Measurements from ENCODE around the gene STAT2.
"Not testable (repeated sequence)": the region's sequence is repeated elsewhere in the genome, so short reads cannot be mapped to it uniquely, and the experiment has no call there.

Gene STAT2

GRCh38 chr12:56358836-56359532 is 923 bp downstream of the STAT2 start:
- H3K9ac ChIP-seq (ENCODE audit: low read depth, low read length, poor library complexity, severe bottlenecking) = peak overlapping the region; percentile 92
- no peak overlapping the region for H2AFZ ChIP-seq (ENCODE audit: low read length)
- no peaks in the 10 kb centered on the region for H3K9me2 ChIP-seq (replicated peaks; ENCODE audit: low read depth, low read length)
- H4K20me1 ChIP-seq (ENCODE audit: insufficient read depth, low read length, poor library complexity, severe bottlenecking) = no peaks in the 10 kb centered on the region
- no peaks in the 10 kb centered on the region for H3F3A ChIP-seq (ENCODE audit: low read depth)
- H3K4me1 ChIP-seq (ENCODE audit: insufficient read depth, low read length, poor library complexity, severe bottlenecking) = peaks cover 15% of the 10 kb centered on the region
- peak overlapping the region; percentile 80 for H3K4me2 ChIP-seq (ENCODE audit: low read depth, low read length, poor library complexity, severe bottlenecking)
- no peak for TF ChIP-seq EZH2phosphoT487 (IDR thresholded peaks at IDR 0.05; ENCODE audit: borderline replicate concordance)
- TF ChIP-seq, protein P1, sequence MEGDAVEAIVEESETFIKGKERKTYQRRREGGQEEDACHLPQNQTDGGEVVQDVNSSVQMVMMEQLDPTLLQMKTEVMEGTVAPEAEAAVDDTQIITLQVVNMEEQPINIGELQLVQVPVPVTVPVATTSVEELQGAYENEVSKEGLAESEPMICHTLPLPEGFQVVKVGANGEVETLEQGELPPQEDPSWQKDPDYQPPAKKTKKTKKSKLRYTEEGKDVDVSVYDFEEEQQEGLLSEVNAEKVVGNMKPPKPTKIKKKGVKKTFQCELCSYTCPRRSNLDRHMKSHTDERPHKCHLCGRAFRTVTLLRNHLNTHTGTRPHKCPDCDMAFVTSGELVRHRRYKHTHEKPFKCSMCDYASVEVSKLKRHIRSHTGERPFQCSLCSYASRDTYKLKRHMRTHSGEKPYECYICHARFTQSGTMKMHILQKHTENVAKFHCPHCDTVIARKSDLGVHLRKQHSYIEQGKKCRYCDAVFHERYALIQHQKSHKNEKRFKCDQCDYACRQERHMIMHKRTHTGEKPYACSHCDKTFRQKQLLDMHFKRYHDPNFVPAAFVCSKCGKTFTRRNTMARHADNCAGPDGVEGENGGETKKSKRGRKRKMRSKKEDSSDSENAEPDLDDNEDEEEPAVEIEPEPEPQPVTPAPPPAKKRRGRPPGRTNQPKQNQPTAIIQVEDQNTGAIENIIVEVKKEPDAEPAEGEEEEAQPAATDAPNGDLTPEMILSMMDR (conservative IDR thresholded peaks at IDR 0.05; ENCODE audit: low read length) = no peak
- H3K4me3 ChIP-seq (ENCODE audit: low read length, poor library complexity, severe bottlenecking) = peak overlapping the region; percentile 94
- H3K36me3 ChIP-seq (ENCODE audit: insufficient read depth, low read length) = peaks cover 20% of the 10 kb centered on the region; the same call in 1 of the 2 replicates
- H3K9me3 ChIP-seq (ENCODE audit: insufficient read depth, low read depth, low read length) = no peaks in the 10 kb centered on the region
- H3K79me2 ChIP-seq (ENCODE audit: insufficient read depth, low read length) = peaks cover 21% of the 10 kb centered on the region
- no peaks in the 10 kb centered on the region for H3K27me3 ChIP-seq (ENCODE audit: insufficient read depth, low read length, poor library complexity, severe bottlenecking)

GRCh38 chr12:56351325-56351724 is 8.6 kb downstream of the STAT2 start:
- H4K20me1 ChIP-seq (ENCODE audit: insufficient read depth, low read length, poor library complexity, severe bottlenecking) = no peaks in the 10 kb centered on the region
- peaks cover 56% of the 10 kb centered on the region; the same call in 1 of the 2 replicates for H3K36me3 ChIP-seq (ENCODE audit: insufficient read depth, low read length)
- no peaks in the 10 kb centered on the region for H3K4me1 ChIP-seq (ENCODE audit: insufficient read depth, low read length, poor library complexity, severe bottlenecking)
- no peak overlapping the region for H3K9ac ChIP-seq (ENCODE audit: low read depth, low read length, poor library complexity, severe bottlenecking)
- no peaks in the 10 kb centered on the region for H3K9me2 ChIP-seq (replicated peaks; ENCODE audit: low read depth, low read length)
- H3K4me2 ChIP-seq (ENCODE audit: low read depth, low read length, poor library complexity, severe bottlenecking) = no peak overlapping the region
- no peaks in the 10 kb centered on the region for H3K9me3 ChIP-seq (ENCODE audit: insufficient read depth, low read depth, low read length)
- no peaks in the 10 kb centered on the region for H3K79me2 ChIP-seq (ENCODE audit: insufficient read depth, low read length)
- H3K4me3 ChIP-seq (ENCODE audit: low read length, poor library complexity, severe bottlenecking) = no peak overlapping the region
- TF ChIP-seq, protein P1 (conservative IDR thresholded peaks at IDR 0.05; ENCODE audit: low read length) = no peak
- TF ChIP-seq EZH2phosphoT487 (IDR thresholded peaks at IDR 0.05; ENCODE audit: borderline replicate concordance) = no peak
- no peaks in the 10 kb centered on the region for H3K27me3 ChIP-seq (ENCODE audit: insufficient read depth, low read length, poor library complexity, severe bottlenecking)
- H3F3A ChIP-seq (ENCODE audit: low read depth) = no peaks in the 10 kb centered on the region
- no peak overlapping the region for H2AFZ ChIP-seq (ENCODE audit: low read length)

- H2AFZ ChIP-seq (ENCODE audit: low read length) = no peak overlapping the region
- no peaks in the 10 kb centered on the region for H3K79me2 ChIP-seq (ENCODE audit: insufficient read depth, low read length)
- H3K9ac ChIP-seq (ENCODE audit: low read depth, low read length, poor library complexity, severe bottlenecking) = no peak overlapping the region
- no peaks in the 10 kb centered on the region for H3K9me3 ChIP-seq (ENCODE audit: insufficient read depth, low read depth, low read length)
- no peaks in the 10 kb centered on the region for H3F3A ChIP-seq (ENCODE audit: low read depth)
- peaks cover 56% of the 10 kb centered on the region; the same call in 1 of the 2 replicates for H3K36me3 ChIP-seq (ENCODE audit: insufficient read depth, low read length)
- H4K20me1 ChIP-seq (ENCODE audit: insufficient read depth, low read length, poor library complexity, severe bottlenecking) = no peaks in the 10 kb centered on the region
- TF ChIP-seq EZH2phosphoT487 (IDR thresholded peaks at IDR 0.05; ENCODE audit: borderline replicate concordance) = no peak
- H3K4me3 ChIP-seq (ENCODE audit: low read length, poor library complexity, severe bottlenecking) = no peak overlapping the region
- no peaks in the 10 kb centered on the region for H3K27me3 ChIP-seq (ENCODE audit: insufficient read depth, low read length, poor library complexity, severe bottlenecking)
- H3K9me2 ChIP-seq (replicated peaks; ENCODE audit: low read depth, low read length) = no peaks in the 10 kb centered on the region
- no peaks in the 10 kb centered on the region for H3K4me1 ChIP-seq (ENCODE audit: insufficient read depth, low read length, poor library complexity, severe bottlenecking)
- H3K4me2 ChIP-seq (ENCODE audit: low read depth, low read length, poor library complexity, severe bottlenecking) = no peak overlapping the region
These were observed 9.2 kb downstream of the STAT2 start for GRCh38 chr12:56350662-56351061.

- no peaks in the 10 kb centered on the region for H4K20me1 ChIP-seq (ENCODE audit: insufficient read depth, low read length, poor library complexity, severe bottlenecking)
- H2AFZ ChIP-seq (ENCODE audit: low read length) = no peak overlapping the region
- no peak for TF ChIP-seq EZH2phosphoT487 (IDR thresholded peaks at IDR 0.05; ENCODE audit: borderline replicate concordance)
- TF ChIP-seq, protein P1 (conservative IDR thresholded peaks at IDR 0.05; ENCODE audit: low read length) = no peak
- H3K9ac ChIP-seq (ENCODE audit: low read depth, low read length, poor library complexity, severe bottlenecking) = no peak overlapping the region
- H3F3A ChIP-seq (ENCODE audit: low read depth) = no peaks in the 10 kb centered on the region
- no peaks in the 10 kb centered on the region for H3K79me2 ChIP-seq (ENCODE audit: insufficient read depth, low read length)
- H3K9me3 ChIP-seq (ENCODE audit: insufficient read depth, low read depth, low read length) = no peaks in the 10 kb centered on the region
- no peak overlapping the region for H3K4me2 ChIP-seq (ENCODE audit: low read depth, low read length, poor library complexity, severe bottlenecking)
- H3K4me3 ChIP-seq (ENCODE audit: low read length, poor library complexity, severe bottlenecking) = no peak overlapping the region
- H3K36me3 ChIP-seq (ENCODE audit: insufficient read depth, low read length) = peaks cover 44% of the 10 kb centered on the region; the same call in 1 of the 2 replicates
- no peaks in the 10 kb centered on the region for H3K4me1 ChIP-seq (ENCODE audit: insufficient read depth, low read length, poor library complexity, severe bottlenecking)
- no peaks in the 10 kb centered on the region for H3K27me3 ChIP-seq (ENCODE audit: insufficient read depth, low read length, poor library complexity, severe bottlenecking)
- H3K9me2 ChIP-seq (replicated peaks; ENCODE audit: low read depth, low read length) = no peaks in the 10 kb centered on the region
These were observed 11.1 kb downstream of the STAT2 start for GRCh38 chr12:56348776-56349175.

DNA sequence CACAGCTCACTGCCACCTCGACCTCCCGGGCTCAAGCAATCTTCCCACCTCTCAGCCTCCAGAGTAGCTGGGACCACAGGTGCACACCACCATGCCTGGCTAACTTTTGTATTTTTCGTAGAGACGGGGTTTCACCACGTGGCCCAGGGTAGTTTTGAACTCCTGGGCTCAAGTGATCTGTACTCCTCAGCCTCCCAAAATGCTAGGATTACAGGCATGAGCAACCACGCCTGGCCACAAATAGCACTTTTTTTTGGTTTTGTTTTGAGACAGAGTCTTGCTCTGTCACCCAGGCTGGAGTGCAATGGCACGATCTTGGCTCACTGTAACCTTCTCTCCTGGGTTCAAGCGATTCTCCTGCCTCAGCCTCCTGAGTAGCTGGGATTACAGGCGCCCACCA is 12.7 kb downstream of the STAT2 start:
- H3K36me3 ChIP-seq (ENCODE audit: insufficient read depth, low read length) = peaks cover 46% of the 10 kb centered on the region; the same call in 1 of the 2 replicates
- not testable (repeated sequence) for H3K9me2 ChIP-seq (replicated peaks; ENCODE audit: low read depth, low read length); H3F3A ChIP-seq (ENCODE audit: low read depth); H3K79me2 ChIP-seq (ENCODE audit: insufficient read depth, low read length); H3K9ac ChIP-seq (ENCODE audit: low read depth, low read length, poor library complexity, severe bottlenecking); H3K27me3 ChIP-seq (ENCODE audit: insufficient read depth, low read length, poor library complexity, severe bottlenecking); H3K4me2 ChIP-seq (ENCODE audit: low read depth, low read length, poor library complexity, severe bottlenecking); H2AFZ ChIP-seq (ENCODE audit: low read length); H4K20me1 ChIP-seq (ENCODE audit: insufficient read depth, low read length, poor library complexity, severe bottlenecking); H3K9me3 ChIP-seq (ENCODE audit: insufficient read depth, low read depth, low read length); H3K4me1 ChIP-seq (ENCODE audit: insufficient read depth, low read length, poor library complexity, severe bottlenecking); H3K4me3 ChIP-seq (ENCODE audit: low read length, poor library complexity, severe bottlenecking)

All from Loucy (cell line).